Activated CD4-positive, CD25-positive, alpha-beta regulatory T cell treated with anti-CD3 and anti-CD28 coated beads, Interleukin-2, amount 50 U/mL, for 72 hours (primary cell): ENCODE data around the gene TRPM6.

Experiments used
- DNase-seq: peaks from one replicate; pipeline ENCODE4 v3.0.0; 2021

The TRPM6 gene

DNA sequence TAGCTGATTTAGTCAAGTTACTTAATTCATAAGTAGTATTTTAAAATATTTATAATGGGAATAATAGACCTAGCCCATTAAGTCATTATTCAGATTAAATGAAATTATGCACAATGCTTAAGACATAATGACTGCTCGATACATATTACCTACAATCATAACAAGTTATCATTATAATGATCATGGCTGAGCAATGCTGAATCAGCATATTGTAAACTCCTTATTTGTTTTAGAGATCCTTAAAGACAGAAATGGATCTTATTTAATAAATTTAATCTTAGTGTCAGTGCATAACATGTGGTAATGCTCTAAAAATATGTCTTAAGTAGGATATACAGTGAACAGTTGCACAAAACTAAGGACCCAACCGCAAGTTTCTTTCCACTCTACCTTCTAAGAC, 169.0 kb downstream of the TRPM6 start:
- no peak for DNase-seq

DNA sequence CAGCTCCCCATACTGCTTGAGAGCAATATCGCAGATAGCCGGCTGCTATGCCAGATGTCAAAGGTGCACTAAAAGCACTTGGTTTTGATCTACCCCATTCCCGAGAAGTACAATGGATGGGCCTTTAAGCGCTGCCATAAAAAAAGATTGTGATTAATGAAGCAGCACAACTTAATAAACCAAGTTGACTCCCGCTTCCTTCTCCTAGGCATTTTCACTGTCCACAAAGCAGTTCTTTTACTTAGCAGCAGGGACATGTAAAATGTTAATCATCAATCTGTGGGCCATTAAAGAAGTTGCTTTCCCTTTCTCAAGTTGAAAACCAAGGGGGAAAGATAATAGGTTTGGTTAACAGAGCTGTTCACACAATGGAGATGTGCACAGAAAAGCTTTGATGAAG, 176.4 kb downstream of the TRPM6 start:
- no peak for DNase-seq

DNA sequence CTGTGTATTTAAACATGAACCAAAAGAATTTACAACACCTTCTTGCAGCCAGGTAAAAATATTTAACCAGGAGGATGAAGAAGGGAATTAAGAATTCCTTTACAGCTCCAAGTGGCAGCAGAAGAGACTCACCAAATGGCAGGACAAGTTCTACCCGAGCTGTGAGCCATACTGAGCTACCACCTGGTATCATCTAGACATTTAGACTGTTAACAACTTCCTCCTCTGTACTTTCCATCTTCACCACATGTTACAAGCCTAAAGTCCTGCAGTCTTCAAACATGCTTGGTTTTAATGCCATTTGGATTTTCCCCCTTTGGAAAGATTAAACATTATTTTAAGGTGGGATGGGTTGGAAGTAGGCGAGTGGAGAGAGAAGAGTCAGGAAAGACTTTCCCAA, 190.2 kb downstream of the TRPM6 start:
- no peak for DNase-seq

DNA sequence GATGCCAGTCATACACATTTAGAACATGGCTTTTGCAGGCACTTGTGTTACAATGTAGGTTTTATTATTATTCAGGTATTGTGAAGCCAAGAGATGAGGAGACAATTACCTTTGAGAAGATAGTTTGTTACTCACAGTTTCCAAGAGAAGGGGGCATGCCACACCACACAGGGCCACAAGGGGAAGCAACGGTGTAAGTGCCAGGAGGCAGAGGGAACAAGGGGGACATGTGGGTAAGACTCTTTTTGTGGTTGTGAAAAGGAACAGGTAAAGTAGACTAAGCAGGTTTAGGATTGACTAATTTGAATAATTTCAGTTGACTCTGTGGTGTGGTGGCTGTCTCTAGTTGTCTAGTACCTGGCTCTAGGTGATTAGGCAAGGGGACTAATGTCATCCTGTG, 191.2 kb downstream of the TRPM6 start:
- DNase-seq = no peak

DNA sequence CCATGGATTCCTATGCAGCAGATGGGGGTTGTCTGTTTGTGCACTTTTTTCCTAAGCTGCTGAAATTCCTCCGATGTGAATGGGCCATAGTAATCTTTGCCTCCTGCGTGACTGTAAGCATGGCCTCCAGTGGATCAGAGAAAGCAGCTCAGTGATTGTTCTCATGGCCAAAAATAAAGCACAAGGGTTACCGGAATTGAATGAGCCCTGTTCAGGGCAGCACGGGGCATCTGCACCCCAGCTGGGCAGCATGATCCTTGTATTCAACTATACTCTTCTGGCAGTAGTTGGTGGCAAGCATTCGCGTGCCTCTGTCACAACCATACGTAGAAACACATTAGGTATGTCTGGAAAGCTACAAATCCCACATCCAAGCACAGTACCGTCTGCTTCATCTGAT, 196.7 kb downstream of the TRPM6 start:
- DNase-seq = no peak

DNA sequence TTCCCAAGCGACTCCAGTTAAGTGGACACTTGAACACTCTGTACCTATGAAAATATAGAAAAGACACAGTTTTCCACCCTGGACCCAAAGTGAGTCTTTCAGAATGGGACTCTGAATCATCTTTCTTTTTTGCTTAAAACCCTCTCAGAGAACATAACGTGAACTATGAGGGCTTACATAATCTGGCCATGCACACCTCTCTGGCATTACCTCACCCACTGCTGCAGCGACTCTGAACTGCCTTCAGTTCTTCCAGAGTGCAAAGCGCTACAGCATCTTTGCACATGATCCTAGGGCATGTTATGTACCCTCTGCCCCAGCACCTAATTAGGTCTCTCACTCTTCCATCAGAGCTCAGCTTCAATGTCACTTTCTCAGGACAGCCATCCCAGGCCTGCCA, 204.4 kb downstream of the TRPM6 start:
- DNase-seq = no peak

DNA sequence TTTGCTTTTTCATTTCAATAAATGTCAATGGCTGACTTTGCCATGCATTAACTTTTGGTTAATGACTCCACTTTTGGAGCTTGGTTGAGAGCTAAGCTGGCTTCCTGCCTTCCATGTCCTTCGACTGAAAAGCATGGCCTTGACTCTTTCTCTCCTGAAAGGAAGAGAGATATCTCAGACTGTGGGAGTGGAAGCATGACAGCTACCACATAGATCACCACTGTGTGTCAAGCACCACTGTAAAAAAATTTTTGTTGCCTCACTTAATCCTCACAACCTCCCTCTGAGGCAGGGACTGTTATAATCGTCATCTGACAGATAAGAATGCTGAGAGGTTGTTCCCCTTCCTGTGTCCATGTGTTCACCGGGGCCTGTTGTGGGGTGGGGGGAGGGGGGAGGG, 205.8 kb downstream of the TRPM6 start:
- no peak for DNase-seq

DNA sequence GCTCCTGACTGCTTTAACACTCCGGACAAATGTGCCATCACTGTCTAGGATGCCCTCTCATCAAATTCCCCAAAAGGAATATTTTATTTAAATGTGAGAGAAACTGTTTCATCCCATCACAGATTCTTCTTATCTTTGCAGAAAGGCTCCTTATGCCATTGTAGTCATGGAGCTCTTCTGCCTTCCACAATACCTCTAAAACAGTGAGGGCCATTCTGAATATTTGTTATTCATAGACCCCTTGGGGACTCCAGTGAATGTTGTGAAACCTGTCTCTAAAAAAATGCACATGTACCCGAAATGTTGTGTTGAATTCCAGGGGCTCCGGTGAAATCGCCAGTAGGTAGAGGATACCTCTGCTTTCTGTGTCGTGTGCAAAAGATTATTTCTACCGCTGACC, 213.6 kb downstream of the TRPM6 start:
- DNase-seq = no peak
